Measurements from ENCODE around the gene ADAM12. TPM values are rescaled to one million over a fixed set of nuclear protein-coding genes. Genes with fewer than 3 reads are reported as not detected.

Gene ADAM12
- total RNA-seq, 2 donors from 2014 or later, result 0.27 to 2.2 TPM

- no peak for ATAC-seq (ENCODE audit: insufficient number of reproducible peaks, low FRiP score, low read depth)
- DNase-seq (ENCODE audit: low spot score), result no peak
- Histone ChIP-seq H3K27me3 (replicated peaks; ENCODE audit: insufficient read depth) (no peaks in the 10 kb centered on the region), H3K27ac (no peak overlapping the region), H3K4me3 (no peak overlapping the region), H3K9me3 (no peaks in the 10 kb centered on the region), H3K4me1 (ENCODE audit: control insufficient read depth in 1 of 2, low read depth in 2 of 2) (peaks cover 0 to 7% of the 10 kb centered on the region in 2 donors), H3K36me3 (no peaks in the 10 kb centered on the region)
- no peak for TF ChIP-seq CTCF (IDR thresholded peaks at IDR 0.05)
Observed at GRCh38 chr10:126242397-126243260, 145.6 kb downstream of the ADAM12 start.

DNA sequence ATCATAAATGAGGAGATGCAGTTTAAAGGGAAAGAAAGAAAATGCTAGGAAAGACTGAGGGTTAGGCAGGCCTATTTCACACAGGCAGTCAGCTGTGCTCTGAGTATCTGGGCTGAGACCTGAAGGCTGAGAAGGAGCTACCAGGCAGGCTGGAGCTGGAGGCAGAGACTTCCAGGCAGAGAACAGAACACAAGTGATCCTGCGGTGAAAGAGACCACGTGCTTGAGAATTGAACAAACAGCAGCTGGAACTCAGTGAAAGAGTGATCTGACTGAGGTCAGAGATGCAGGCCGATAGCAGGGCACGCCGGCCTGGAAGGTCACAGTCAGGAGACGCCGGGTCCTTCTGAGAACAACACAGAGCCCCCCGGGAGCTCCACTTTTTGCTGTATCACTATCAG lies 147.8 kb downstream of the ADAM12 start:
- no peak overlapping the region for H3K27ac ChIP-seq
- H3K4me3 ChIP-seq, result no peak overlapping the region
- ATAC-seq (ENCODE audit: insufficient number of reproducible peaks, low FRiP score, low read depth) (no peak), DNase-seq (ENCODE audit: low spot score) (no peak)
- no peaks in the 10 kb centered on the region for H3K27me3 ChIP-seq (replicated peaks; ENCODE audit: insufficient read depth)
- H3K9me3 ChIP-seq, result no peaks in the 10 kb centered on the region
- no peaks in the 10 kb centered on the region for H3K36me3 ChIP-seq
- no peaks in the 10 kb centered on the region for H3K4me1 ChIP-seq (ENCODE audit: control insufficient read depth in 1 of 2, low read depth in 2 of 2)
- no peak for TF ChIP-seq CTCF (IDR thresholded peaks at IDR 0.05)

GRCh38 chr10:126239844-126240243 lies 148.4 kb downstream of the ADAM12 start:
- Histone ChIP-seq H3K4me3 (no peak overlapping the region), H3K36me3 (no peaks in the 10 kb centered on the region), H3K27me3 (replicated peaks; ENCODE audit: insufficient read depth) (no peaks in the 10 kb centered on the region), H3K4me1 (ENCODE audit: control insufficient read depth in 1 of 2, low read depth in 2 of 2) (no peaks in the 10 kb centered on the region), H3K9me3 (no peaks in the 10 kb centered on the region), H3K27ac (no peak overlapping the region)
- DNase-seq (ENCODE audit: low spot score) (no peak), ATAC-seq (ENCODE audit: insufficient number of reproducible peaks, low FRiP score, low read depth) (no peak)
- TF ChIP-seq CTCF (IDR thresholded peaks at IDR 0.05), result no peak

- Histone ChIP-seq H3K9me3 (no peaks in the 10 kb centered on the region), H3K36me3 (no peaks in the 10 kb centered on the region), H3K27me3 (replicated peaks; ENCODE audit: insufficient read depth) (no peaks in the 10 kb centered on the region), H3K27ac (no peak overlapping the region), H3K4me3 (no peak overlapping the region), H3K4me1 (ENCODE audit: control insufficient read depth in 1 of 2, low read depth in 2 of 2) (no peaks in the 10 kb centered on the region)
- no peak for TF ChIP-seq CTCF (IDR thresholded peaks at IDR 0.05)
- no peak for ATAC-seq (ENCODE audit: insufficient number of reproducible peaks, low FRiP score, low read depth)
- DNase-seq (ENCODE audit: low spot score), result no peak
Observed at GRCh38 chr10:126235979-126236851, 152.1 kb downstream of the ADAM12 start.
